ENCODE measurements around the gene NBAS.
"Not testable (repeated sequence)": the region's sequence is repeated elsewhere in the genome, so short reads cannot be mapped to it uniquely, and the experiment has no call there.

Gene NBAS

DNA sequence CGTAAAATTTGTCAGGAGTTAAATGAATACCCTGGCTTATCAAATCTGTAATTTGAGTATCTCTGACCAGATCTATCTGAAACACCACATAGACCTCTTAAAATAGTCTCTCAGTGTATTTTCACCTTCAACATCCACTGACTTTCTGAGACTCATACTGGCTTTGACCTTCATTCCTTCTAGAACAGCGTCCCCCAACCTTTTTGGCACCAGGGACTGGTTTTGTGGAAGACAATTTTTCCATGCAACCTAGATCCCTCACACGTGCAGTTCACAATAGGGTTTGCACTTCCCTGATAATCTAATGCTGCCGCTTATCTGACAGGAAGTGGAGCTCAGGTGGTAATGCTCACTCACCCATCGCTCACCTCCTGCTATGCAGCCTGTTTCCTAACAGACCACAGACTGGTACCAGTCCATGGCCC is 3.2 kb downstream of the NBAS start:
- no peak for DNase-seq

DNA sequence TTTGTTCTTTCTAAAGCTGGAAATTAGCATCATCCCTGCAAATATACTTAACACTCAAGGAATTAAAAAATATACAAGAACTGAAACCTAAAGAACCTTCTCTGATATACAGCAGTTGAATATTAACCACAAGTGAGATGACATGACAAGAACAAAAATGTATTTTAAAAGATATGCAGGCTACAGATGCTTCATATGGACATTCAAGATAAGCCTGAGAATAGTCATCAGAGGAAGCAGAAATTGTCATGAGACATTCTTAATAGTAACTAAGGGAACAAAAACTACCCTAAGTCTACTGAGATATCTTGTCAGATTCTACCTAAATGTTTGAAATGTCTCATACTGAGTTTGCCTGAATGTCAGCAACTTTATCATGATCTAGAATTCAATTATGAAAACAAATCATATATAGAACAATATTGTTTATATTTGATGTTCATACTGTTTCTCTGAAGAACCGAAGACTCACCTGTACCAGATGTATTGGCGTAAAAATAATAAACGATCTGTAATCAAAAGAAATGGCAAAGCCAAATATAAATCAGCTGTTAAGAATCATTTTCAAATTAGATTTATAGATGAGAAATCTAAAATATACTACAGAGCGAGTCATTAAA is 4.7 kb downstream of the NBAS start:
- no peak for DNase-seq

DNA sequence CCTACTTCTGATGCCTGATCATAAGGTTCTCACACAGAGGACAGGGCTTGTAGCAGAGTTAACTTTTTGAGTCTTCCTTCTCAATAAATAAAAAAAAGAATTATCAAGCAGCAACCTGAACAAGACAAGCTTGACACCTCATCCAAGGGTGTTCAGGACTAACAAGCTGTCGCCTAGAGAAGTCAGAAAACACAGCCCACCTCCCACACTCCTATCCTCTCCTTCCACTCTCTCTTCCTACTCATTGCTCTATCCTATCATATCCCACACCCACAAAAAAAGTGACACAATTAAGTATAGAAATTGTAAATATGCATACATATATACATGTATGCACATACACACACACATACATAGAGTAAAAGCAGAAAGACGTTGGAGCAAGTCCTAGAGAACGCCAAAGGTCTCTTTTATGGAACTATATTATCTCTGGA is 5.4 kb downstream of the NBAS start:
- no peak for DNase-seq

DNA sequence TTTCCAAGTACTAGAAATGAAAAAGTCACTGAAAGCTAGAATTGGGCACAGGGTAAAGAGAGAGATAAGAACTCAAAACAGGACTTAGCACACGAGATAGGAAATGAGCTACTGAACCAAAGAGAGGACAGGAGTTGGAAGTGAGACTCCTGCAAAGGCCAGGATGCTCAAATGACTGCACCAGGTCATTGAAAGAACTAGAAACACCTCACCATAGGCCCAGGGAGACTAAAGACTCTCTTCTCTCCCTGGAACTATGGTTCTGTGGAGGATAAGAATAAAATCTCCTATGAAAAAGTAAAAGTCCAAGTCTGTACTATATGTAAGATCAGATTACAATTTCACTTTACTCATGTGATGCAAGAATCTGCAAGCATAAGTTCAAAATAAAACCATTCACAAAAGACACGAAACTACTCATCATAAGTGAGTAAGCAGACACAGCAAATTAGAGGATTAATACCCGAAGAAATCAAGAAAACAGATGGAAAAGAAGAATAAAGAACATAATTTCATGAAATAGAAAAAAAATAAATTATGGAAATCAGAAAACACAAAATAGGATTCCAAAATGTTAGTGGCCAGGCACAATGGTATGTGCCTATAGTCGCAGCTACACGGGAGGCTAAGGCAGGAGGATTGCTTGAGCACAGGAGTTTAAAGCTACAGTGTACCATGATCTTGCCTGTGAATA is 6.5 kb downstream of the NBAS start:
- no peak for DNase-seq

DNA sequence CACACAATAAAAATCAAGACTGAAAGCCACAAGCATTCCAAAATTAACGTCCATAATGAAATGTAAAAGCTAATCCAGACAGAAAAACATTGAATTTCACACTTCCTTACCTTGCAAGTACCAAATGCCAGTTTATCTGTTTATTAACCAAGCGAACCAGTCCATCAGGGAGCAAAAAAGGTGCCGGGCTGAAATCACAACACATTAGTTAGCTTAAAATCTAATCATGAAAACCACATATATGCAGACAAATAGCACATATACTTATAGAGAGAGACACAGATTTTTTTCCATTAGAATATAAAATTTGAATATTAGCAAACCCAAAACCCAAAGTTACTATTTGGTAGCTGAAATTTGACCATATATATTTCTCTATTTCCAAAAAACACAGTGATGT is 7.2 kb downstream of the NBAS start:
- no peak for DNase-seq

DNA sequence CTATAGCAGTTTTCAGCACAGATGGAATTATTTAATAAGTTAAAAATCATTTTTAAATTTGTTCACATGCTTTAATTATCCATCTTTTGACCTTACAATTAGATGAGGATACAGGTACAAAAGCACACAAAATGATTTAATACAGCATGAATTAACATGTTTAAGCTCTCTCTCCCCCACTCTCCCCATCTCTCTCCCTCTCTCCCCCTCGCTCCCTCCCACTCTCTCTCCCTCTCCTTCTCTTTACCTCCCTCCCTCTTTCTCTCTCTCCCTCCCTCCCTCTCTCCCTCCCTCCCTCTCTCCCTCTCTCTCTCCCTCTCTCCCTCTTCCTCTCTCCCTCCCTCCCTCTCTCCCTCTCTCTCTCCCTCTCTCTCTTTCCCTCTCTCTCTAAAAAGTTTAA is 7.6 kb downstream of the NBAS start:
- no peak for DNase-seq

DNA sequence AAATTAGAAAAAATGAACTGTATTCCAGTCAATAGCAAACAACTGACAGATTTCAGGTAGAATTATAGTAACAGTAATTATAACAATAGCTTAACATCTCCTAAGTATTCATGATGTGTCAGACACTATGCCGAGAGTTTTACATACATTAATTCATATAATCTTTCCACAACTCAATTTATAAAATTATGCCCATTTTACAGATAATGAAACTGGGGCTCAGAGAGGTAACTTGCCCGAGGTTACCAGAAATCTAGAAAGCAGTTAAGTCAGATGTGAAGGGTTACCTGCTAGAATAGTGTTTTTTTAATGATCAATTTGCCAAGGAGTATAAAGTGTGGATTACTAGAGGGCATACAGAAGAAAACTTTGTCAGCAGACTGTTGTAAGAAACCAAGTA is 12.2 kb downstream of the NBAS start:
- DNase-seq, result no peak

DNA sequence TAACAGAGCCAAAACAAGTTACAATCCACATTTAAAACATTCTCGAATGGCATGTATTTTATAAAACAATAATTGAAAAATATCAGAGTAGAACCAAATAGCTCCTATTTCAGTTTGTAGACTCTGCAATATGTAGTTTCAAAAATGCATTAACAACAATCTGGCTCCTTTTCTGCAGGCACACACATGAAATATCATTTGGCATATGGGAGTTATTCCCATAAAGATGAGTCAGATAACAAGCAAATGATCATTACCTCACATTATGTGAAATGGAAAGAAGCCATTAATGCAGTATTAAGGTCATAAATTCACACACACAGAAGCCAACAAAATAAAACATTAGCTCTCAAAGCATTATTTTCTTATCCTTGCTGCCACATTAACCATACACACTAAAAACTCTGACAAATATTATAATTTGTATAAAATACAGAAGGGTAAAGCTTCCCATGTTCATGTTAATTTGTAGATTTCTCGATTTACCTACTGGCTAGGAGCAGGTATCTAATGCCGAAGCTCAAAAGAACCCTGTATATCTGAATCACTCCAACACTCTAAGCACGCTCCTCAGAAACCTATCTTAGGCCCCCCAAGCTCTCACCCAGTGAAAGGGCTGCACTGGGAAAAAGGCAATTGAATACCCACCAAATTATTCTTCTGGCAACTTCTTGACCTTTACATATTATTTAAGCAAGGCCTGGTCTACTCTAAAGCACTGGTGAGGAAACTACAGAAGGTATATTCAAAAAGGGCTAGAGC is 13.8 kb downstream of the NBAS start:
- DNase-seq, result no peak

DNA sequence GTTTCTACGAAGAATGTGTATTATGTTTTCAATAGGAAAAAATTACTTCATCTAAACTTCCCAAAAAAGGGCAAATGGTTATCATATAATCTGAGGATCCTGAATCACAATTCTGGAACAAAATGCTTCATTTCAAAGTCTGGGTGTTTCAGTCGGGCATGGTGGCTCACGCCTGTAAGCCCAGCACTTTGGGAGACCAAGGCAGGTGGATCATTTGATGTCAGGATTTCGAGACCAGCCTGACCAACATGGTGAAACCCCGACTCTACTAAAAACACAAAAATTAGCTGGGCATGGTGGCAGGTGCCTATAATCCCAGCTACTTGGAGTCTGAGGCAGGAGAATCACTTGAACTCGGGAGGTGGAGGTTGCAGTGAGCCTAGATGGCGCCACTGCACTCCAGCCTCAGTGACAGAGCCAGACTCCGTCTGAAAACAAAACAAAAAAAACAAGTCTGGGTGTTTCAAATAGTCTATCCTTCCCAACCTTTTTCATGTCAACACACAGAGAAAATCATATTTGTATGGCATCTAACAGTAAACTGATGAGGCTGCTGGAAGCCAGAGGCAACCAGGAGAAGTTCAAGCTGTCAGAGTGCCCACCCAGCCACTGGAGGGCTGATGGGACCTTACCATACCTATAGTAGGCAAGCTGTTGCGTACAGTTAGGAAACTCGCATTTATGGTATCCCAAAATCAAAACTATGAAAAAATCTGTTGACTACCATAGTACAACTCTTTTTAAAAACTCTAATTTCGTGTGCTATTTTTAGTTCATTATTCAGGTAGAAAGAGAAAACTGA is 14.6 kb downstream of the NBAS start:
- DNase-seq, result no peak

DNA sequence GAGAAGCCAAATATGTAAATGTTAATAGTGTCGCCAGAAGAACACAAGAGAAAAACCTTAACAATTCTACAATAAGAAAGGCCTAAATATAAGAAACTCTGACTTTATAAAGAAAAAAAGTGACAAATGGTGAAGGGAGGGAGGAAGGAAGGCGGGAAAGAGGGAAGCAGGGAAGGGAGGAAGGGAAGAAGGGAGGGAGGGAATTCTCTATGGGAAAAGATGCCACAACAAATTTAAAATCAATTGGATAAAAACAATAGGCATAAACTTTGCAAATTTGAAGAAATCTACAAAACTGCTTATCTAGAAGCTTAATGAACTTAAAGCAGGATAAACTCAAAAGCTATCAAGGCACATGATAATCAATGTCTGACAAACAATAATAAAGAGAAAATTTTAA is 16.9 kb downstream of the NBAS start:
- no peak for DNase-seq

DNA sequence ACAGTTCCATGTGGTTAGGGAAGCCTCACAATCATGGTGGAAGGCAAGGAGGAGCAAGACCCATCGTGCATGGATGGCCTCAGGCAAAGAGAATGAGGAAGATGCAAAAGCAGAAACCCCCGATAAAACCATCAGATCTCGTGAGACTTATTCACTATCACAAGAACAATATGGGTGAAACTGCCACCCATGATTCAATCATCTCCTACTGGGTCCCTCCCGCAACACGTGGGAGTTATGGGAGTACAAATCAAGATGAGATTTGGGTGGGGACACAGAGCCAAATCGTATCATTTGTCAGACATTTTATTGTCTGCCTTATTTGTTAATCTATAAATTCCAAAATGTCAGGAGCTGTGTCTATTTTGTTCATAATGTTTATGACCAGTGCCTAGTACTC is 17.6 kb downstream of the NBAS start:
- no peak for DNase-seq

DNA sequence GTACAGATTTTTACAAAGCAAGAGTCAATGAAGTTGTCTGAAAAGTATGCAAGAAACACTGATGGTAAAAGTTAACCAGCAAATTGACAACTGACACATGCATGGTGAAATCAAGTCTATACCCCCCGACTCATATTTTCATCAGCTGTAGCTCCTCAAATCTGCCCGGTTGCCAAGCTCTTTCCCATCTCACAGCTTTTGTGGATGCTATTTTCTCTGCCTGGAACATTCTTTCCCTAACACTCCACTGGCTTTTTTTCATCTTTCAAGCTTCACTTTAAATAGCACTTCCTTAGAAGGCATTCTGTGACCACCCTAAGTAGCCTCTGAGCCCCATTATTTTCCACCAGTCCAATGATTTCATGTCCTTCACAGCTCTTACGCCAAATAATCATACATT is 18.1 kb downstream of the NBAS start:
- no peak for DNase-seq

DNA sequence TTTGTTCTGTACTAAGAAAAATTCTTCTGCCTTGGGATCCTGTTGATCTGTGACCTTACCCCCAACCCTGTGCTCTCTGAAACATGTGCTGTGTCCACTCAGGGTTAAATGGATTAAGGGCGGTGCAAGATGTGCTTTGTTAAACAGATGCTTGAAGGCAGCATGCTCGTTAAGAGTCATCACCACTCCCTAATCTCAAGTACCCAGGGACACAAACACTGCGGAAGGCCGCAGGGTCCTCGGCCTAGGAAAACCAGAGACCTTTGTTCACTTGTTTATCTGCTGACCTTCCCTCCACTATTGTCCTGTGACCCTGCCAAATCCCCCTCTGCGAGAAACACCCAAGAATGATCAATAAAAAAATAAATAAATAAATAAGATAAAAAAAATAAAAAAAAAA is 18.9 kb downstream of the NBAS start:
- DNase-seq, result not testable (repeated sequence)

DNA sequence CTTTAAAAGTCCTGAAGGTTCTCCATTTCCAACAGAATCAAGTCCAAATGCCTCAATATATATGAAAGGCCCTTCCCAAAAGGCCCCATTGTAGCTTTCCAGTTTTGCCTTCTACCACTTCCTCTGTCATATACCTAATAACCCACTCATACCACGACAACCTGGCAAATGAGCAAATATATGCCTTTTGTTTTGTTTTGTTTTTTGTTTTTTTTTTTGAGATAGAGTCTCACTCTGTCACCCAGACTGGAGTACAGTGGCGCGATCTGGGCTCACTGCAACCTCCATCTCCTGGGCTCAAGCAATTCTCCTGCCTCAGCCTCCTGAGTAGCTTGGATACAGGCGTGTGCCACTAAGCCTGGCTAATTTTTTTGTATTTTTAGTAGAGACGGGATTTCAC is 20.6 kb downstream of the NBAS start:
- not testable (repeated sequence) for DNase-seq

DNA sequence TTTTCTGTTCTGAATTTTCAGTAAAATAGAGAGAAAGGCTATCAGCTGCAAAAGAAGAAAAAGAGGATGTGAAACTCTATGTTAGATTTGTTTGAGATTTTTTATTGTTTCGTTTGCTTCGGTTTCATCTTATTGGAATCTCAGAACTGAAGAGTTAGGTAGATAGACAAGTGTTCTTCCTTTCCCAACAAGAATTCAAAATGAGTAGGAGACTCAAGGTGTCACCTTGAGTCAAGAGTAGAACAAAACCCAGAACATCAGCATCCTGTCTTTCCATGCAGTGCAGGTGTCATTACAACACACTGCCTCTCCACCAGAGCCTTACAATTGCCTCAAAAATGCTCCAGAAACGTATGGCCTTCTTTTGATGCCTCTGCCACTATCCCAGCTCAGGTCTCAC is 21.1 kb downstream of the NBAS start:
- no peak for DNase-seq

DNA sequence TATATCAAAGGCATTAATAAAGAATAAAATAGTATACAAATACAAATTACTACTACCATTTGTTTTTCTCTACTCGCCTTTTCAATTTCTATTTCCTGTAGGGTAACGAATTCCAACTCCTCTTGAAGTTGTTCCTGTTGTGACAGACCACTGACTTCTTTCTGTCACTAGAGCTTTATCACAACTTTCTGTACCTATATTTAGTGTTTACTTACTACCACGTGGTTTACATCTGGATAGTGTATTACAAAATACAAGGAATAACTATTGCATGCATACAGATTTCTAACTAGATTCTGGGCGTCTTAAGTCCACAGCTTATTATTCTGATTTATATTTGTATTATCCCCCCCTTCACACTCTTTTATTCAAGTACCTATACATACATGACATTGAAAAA is 22.3 kb downstream of the NBAS start:
- no peak for DNase-seq

DNA sequence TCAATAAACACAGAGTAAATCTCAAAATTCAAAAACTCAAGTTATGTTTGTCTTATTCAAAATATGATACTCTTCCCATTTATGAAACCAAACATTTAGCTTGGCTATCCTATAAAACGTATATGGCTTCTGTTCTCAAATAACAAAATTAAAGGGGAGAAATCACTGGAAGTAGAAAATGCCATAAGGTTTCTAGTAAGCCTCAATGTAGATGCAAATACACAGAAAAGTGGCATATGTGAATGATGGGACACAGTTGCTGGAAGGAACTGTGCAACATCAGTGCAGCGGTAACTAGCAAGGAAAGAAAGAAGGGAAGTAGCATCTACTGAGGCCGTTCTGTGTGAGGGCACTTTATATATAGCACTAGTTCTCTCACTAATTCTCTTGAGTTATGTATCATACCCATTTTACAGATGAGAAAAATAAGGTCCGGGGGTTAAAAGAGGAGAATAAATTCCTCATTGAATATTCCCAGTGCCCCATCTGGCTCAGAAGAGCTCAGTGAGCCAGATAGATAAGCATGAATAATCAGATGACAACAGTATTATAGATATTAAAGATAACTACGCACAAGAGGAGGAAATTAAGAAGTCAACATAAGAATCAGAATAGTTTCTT is 27.2 kb downstream of the NBAS start:
- DNase-seq, result no peak

DNA sequence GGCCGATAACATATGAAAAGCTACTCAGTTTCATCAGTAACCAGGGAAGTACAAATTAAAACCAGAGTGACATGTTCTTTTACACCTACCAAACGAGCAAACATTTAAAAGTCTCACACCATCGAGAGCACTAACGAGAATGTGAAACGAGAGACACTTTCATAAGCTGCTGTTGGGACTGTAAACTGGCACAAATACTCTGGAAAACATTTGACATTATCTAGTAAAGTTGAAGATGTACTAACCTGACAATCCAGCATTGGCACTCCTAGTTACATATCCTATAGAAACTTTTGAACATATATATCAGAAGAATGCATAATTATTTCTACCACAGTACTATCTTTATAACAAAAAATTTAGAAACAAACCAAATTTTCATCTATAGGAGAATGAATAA is 28.1 kb downstream of the NBAS start:
- DNase-seq, result no peak

DNA sequence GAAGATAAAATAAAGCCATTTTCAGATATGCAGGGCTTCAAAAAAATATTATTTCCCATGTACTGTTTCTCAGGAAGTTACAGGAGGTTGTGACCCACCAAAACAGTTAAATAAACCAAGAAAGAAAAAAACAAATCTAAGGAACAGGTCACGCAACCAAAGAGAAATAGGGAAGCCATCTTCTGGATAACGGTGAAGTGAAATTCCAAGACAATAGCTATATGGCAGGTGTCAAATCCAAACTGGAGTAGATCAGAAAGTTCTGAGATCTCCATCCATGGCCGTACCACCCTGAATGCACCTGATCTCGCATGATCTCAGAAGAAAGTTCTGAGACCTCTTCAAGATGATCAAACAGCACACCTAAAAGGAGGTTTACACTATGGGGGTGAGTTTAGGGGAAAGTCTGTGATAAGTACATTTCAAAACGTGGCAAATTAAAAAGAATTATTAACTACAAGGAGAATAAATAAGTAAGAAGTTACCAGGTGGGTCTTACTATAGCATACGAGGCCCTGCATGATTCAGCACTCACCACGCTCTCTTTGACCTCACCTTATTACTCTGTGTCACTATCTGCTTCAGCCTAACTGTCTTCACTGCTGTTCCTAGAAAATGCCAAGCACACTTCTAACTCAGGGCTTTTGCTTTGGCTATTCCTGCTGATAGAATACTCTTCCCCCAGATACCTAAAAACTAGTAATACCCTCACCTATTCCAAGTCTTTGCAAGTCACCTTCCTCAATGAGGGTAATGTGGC is 29.9 kb downstream of the NBAS start:
- no peak for DNase-seq

DNA sequence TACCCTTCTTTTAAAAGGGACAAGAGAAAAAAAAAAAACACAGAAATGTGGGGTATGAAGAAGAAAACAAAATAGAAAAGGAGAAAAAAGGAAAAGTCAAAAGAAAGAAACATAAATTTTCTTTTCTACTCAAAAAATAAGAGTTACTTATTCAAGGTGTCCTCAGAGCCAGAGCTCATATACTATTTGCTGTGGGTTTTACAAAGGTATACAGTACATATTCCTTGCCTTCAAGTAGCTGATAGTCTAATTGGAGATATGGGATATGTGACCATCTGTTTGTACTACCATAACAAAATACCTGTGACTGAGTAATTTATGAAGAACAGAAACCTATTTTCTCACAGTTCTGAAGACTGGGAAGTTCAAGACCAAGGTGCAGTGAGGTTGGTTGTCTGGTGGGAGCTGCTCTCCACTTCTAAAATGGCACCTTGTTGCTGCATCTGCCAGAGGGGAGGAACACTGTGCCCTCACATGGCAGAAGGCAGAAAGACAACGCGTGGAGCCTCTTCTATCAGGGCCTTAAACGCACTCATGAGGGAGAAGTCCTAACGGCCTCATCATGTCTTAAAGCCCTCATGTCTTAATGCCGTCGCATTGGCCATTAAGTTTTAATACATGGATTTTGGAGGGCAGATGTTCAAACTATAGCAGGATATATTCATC is 33.9 kb downstream of the NBAS start:
- DNase-seq, result no peak

DNA sequence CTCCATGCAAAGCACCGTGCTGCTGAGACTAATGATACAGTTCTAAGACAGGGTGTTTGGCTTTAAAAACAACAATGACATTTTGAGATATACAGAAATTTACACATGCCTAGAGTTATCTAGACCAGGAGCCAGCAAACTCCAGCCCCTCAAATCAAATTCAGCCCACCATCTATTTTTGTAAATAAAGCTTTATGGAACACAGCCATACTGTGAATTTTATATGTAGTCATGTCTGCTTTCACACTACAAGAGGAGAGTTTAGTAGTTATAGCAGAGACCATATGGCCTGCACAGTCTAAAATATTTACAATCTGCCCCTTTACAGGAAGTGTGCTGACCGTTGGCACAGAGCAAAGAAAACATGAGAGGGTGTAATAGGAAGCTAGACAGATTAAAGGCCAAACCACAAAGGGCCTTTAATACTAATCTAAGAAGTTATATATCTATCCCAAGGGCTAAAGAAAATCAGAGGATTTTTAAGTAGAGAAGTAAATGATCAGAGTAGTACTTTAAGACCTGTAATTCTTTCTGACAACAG is 39.4 kb downstream of the NBAS start:
- DNase-seq, result no peak
